Frontal cortex (tissue), 4 donors: ENCODE results near the gene MGAT4D. TPM values are rescaled to one million over a fixed set of nuclear protein-coding genes. Genes with fewer than 3 reads are reported as not detected.
A peak's percentile ranks its signal among the peaks of the same experiment; 100 is the strongest.
"Not testable (repeated sequence)": the region's sequence is repeated elsewhere in the genome, so short reads cannot be mapped to it uniquely, and the experiment has no call there.

Source experiments
- DNase-seq, 2 donors: peaks; one replicate each; pipeline ENCODE4 v3.0.0; 2012; ENCODE audit warnings: low spot score in 2 of 2
- FAIRE-seq: peaks from 2 replicates; lab custom pipeline; 2012; peaks lifted over from hg19 to GRCh38; lab: Jason Lieb, UNC
- total RNA-seq: library from RNA; depleted of rRNA; stranded (reverse); fragments of >200 nt; gene quantifications from one replicate; pipeline ENCODE4 v1.2.3, GENCODE V29; 2014
- donor health status: control.
- donor health status: control.
- donor health status: control.

Gene MGAT4D
- not detected for total RNA-seq

DNA sequence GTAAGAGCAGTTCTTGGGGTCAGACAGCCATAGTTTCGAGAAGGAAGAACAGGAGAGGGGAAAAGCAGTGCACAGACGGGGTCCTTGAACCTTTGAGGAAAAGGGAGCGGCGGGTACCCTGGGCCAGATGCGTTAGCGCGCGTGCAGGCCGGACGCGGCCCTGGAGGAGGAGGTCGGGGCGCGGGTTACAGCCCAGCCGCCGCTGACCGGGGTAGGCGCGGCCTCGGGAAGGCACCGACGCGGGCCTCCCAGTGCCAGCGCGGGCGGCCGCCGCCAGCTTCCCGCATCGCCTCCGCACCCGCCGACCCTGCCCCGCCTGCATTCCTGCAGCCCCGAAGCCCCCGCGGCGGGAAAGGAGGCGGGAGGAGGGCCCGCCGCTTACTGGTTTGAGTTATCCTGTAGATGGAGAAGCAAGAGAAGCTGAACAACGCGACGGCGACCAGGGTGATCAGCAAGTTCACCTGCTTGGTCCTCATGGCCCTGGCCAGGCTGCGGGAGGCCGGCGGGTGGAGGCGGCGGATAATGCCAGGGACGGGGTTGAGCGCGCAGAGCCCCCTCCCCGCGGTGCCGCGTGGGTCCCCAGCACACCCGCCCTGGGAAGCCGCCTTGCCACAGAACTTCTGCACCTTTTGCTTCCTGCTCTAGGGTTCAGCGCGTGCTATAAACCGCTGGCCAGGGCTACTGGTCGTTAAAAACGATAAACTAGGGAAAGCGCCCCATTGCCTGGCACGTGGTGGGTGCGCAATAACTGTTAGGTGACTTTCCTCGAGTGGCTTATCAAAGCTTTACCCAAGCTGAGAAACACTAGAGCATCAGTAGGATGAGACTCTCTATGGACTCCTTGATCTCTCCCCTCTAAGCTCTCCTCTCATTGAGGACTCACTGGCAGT lies at the start of gene MGAT4D:
Gene MGAT4D, minus strand, starts transcription at position 547 of the 890 bp plus-strand sequence. Its CDS starts 71 bp downstream, at position 476.
- peak in 1 of 2 donors; percentile 14 for DNase-seq
- no peak for FAIRE-seq

DNA sequence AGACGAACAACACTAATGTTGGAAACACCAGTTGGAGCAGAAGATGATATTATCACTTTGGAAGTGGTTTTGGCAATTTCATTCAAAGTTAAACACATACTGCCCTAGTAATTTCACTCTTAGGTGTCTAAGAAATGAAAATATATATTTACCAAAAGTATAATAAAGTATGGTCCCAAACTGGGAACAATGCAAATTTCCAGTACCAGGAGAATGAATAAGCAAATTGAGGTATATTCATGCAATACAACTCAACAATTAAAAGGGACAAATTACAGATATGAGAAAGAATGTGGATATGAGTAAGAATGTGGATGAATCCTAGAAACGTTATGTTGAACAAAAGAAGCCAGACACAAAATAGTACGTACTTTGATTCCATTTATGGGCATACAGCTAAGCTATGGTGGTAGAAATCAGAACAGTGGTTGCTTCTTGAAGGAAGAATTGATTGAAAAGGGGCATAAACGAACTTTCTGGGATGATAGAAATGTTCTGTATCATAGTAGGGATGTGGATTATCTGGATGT lies 35.9 kb upstream of the MGAT4D start:
- FAIRE-seq: no peak
- DNase-seq: no peak

DNA sequence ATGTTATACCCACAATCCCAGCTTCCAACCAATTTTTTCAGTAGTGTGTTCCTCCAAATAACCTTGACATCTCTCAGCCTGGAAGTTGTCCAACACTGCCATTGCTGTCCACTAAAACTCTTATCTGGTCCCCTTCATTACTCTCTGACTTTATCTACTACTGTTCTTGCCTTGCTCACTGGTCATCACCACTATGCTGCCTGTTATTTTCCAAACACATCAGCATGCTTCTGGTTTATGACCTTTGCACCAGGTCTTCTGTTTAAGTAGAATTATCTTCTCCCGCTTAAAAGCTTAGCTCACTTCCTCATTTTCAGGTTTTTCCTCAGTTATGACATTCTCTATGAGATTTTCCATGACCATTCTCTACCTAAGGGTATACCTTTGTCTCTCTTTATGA lies 31.3 kb upstream of the MGAT4D start:
- FAIRE-seq (no peak), DNase-seq (no peak)

DNA sequence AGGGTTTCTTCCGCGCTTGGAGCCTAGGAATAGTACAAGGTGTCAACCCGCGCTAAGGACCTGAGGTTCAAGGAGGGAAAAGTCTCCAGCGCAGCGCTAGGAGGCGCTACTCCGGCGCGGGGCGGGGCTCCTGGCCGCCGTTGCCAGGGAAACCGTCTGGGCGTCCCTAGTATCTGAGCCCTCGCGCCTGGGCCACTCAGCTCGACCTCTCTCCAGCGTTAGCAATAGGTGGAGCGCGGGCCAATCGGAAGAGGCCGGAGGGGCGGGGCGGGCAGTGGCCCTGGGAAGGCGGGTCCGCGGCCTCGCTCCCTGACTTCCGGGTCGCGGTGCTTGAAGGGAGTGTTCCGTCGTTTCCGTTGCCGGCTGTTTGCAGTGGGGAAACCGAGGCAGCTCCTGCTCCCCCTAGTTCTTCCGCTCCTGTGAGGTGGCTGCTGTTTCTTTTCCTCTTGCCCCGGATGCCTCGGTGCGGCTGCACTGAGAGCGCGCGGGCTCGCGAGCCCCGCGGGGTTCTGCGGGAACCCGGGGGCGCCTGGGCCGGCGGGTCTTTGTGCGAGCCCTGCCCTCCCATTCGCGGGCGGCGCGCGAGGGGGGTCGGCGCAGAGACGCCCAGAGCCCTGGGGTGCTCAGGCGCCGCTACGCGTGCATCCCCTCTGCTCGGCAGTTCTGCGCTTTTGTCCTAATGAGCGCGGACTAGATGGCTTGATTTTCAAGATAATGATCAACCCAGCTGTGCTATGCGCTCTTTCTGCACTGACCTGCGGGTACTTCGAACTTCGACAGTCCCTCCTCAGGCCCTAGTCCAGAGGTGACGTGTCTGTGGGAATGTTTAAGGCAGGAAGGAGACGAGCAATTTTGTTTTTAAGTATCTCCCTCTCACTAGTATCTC lies 26.0 kb upstream of the MGAT4D start, which contains the start of gene ELMOD2:
Gene ELMOD2, plus strand, starts transcription at position 312 of the 886 bp plus-strand sequence. CDS start 1,261 bp downstream, outside the sequence.
- DNase-seq (peak; percentile 93 to 98), FAIRE-seq (peak; percentile 90)

DNA sequence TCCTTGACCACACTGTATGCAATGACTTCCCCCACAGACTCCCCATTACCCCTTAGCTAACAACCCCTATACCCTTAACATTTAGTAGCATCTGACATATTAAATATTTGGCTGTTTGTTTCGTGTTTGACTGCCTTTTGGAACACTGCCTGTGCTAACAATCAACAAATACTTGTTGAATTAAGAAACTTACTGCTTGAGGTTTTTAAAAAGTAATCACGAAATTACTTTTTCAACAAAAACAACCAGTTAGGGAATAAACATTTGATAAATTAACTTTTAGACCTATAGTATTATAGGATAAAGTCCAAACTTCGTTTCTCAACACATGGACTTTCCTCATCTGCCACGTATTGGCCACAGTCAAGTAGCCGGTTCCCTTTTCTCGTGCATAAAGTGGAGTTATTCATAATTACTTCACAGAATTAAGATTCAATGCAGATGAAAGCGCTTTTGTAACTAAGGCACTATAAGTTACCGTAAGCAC lies 25.3 kb upstream of the MGAT4D start:
- DNase-seq: no peak
- FAIRE-seq: no peak

DNA sequence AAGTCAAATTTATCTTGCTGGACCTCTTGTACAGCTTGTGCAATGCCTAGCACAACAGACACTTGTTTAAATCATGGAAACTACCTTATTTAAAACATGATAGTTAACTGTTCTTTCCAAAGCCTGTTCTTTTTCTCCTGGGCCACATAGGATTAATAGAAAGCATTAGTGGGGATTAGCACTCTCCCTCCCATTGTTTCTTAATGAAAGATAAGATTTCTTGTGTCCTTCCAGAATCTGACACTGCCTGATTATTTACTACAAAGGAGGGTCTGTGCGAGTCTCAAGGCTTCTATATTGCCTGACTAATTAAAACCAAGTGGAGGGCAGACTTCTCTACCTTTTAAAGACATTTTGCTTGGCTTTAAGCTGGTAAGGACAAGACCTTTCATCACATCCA lies 17.3 kb upstream of the MGAT4D start:
- FAIRE-seq (no peak), DNase-seq (no peak)

DNA sequence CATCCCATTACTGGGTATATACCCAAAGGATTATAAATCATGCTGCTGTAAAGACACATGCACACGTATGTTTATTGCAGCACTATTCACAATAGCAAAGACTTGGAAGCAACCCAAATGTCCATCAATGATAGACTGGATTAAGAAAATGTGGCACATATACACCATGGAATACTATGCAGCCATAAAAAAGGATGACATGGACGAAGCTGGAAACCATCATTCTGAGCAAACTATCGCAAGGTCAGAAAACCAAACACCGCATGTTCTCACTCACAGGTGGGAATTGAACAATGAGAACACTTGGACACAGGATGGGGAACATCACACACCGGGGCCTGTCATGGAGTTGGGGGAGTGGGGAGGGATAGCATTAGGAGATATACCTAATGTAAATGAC lies 15.7 kb upstream of the MGAT4D start:
- not testable (repeated sequence) for DNase-seq, FAIRE-seq

DNA sequence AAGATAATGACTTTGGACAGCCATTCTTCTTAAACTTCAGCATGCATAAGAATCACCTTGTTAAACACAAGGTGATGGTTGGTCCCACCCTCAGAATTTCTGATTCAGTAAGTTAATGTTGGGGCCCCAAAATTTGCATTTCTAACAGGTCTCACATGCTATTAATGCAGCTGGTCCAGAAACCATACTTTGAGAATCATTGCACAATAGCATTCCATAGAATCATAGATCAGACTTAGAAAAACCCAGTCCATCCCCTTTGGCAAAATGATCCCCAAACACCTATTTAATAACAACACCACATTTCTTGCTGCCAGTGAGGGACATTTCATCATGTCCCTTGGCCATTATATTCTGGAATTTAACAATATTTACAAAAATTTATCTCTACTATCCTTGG lies 6.2 kb upstream of the MGAT4D start:
- FAIRE-seq (no peak), DNase-seq (no peak)

DNA sequence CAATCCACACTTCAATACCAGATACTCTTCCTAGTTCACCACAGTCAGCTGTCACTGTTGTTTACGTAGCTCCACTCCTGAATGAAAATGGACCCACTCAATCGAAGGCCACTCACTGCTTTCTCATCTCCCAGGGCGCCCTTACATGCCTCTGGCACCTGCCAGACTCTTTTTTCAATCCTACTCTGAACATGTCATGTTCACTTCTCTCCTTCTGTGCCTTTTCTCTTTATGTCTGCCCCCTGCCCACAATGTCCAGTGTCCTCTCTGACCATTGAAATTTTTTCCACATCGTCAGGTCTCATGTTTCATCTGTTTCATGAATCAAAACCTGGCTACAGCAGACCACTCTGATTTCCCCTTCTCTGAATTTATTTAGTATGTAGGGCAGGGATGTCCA lies 1.3 kb upstream of the MGAT4D start:
- DNase-seq (no peak), FAIRE-seq (no peak)

DNA sequence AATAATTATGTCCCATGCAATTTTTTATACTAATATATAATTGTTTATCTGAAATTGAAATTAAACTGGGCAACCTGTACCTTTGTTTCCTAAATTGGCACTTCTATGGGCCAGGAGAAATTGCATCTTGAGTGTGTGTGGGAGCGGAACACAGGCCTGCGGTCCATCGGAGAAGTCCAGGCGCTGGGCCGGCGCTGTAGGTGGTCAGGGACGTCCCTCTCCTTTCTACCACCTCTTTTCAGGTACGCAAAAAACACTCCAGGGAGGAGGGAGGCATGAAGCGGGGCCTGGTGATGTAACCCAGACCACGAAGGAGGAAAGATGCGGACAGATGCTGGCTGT lies 717 bp downstream of the MGAT4D start:
- FAIRE-seq (no peak), DNase-seq (no peak)

DNA sequence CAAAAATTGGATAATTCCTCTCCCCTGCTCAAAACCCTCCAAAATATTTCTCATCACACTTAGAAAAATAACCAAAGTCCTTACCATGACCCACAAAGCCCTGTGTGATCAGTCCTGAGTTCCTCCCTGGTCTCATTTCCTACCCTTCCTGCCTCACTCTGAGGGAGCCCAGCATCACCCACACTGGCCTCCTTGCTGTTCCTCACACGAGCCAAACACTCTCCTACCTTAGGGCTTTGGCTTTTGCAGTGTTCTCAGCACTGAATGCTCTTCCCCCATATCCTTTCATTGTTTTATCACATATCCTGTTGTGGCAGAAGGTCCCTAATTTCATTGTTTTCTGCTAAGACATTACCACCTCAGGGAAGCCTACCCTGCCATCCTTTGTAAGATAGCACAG lies 12.2 kb downstream of the MGAT4D start:
- FAIRE-seq (no peak), DNase-seq (no peak)

DNA sequence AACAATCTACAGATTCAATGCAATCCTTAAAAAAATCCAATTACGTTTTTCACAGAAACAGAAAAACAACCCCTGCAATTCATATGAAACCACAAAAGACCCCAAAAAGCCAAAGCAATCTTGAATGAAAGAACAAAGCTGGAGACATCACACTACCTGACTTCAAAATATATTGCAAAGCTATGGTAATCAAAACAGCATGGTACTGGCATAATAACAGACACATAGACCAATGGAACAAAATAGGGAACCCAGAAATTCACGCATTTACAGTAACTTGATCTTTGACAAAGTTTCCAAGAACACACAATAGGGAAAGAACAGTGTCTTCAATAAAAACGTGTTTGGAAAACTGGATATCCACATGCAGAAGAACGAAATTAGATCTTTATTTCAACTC lies 14.6 kb downstream of the MGAT4D start:
- FAIRE-seq (no peak), DNase-seq (no peak)

DNA sequence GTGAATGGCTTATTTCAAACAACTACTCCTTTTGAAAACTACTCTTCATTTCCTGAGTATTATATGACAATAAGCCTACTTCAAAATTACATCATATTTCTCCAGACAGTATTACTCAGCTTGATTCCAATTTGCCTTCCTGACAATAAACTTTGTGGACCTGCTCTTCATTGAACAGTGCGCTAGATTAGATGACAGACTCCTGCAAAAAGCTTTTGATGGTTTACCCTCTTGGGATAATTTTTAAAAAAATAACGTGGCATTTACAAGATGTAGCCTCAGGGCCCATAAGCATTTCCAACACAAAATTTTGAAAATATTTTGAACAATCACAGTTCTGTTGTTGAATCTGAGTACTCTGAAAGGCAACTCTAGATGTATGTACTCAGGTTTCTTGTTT lies 25.9 kb downstream of the MGAT4D start:
- no peak for DNase-seq
- FAIRE-seq: no peak

DNA sequence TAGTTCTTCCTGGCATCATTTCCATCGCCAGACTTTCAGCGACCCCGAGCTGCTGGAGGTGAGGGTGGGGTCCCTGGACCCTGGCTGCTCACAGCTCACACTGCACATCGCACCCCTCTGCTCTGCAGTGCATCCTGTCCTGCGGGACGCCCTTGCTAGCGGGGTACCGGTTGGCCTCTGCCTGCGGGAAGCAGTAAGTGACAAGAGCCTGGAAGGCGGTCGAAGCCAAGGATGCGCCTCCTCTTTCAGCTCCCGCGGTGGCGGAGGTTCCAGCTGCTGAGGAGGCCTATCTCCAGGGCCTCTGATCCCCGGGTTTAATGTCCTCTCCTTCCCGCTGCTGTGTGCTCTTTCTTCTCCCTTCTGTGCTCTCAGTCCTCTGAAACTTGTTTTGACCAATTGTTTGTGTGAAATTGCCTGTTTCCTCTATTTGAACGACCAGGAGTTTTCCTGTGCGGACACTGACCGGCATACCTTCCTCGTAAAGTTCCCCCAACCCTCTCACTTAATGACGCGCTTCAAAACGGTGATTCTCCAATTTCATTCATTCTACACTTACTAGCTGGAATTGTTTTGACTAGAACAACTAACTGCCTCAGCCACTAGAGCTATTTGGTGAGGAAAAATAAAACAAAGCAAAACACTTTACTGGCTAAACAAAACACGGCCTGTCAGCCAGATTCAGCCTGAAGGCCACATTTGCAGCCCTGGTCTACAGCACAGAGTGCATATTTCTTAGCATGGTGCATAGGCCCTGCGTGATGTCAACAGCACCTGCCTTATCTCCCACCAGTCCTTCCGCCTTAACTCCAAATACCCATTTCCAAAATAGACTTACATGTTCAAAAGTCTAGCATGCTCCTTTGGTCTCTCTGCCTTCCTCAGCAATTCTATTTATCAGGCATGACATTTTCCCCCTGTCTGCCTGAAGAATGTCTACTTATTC lies 28.0 kb downstream of the MGAT4D start:
- FAIRE-seq (no peak), DNase-seq (no peak)

DNA sequence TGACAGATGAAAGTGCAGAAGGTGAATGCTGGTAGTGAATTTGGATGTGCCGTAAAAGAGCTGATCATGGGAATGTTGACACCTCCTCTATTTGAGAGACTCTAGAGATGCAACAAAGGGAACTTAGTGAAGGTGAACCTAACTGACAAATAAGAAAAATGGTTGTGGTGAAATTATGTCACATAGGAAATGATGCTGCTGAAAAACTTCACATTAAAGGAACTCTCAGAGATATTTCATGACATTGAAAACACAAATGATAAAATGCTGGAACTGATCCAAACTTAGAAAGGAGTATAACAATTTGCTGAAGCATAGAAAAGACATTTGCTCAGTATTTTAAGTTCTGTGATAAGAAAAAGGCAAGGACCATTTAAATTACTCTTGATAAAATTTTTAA lies 31.9 kb downstream of the MGAT4D start:
- FAIRE-seq (no peak), DNase-seq (no peak)

DNA sequence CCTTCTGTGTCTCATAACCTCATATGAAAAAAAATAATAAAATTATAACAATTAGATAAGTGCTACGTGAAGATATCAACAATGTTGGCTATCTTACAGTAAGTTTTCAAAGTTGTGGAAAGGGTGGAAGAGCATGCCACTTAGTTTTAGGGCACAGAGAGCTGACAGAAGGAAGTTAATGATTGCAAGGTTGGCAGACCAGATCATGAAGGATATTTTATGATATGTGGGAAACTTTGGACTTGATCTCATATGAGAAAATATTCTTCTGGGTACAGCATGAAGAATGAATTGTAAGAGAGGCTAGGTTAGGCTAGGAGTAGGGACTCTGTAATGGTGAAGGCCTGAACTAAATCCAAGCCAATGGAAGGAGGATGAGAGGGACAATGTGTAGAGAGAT lies 34.5 kb downstream of the MGAT4D start:
- no peak for FAIRE-seq

DNA sequence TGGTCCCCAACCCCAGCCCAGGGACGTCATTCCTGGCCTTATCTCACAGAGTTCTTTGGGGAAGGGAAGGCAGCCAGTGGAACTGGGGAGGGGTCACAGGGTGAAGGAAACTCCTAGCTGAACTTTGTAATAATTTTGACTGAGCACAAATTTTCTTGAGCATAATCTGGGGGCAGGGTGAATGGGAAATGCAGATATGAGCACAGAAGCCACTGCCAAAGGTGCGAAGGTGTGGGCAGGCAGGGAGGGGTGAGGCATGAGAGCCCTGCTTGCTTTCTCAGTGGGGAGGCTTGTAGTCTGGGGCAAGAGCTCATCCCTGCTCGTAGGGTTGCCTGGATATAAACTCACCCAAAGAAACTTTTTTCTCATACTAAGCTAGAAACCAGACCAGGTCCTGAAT lies 34.9 kb downstream of the MGAT4D start:
- DNase-seq: no peak
- FAIRE-seq: no peak

More for the DNA sequence above, 34.5 kb downstream of the MGAT4D start:
- DNase-seq: no peak

DNA sequence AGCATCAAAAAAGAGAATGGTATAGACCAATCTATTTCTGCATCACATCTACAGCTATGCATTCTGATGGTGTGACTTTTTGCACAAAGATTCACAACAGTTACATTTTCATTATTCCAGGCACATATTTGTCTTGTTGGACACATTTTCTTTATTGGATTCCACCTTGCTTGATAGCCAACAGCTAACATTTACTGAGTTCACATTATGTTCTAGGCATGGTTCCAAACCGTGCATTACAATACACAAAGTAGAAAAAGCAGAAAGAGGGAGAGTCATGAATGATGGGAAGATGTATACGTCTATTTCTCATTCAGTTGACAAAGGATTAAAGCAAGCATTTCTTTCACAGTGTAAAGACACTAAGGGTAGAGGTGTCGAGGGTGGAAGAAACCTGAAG lies 47.7 kb downstream of the MGAT4D start:
- no peak for DNase-seq
- FAIRE-seq: no peak

DNA sequence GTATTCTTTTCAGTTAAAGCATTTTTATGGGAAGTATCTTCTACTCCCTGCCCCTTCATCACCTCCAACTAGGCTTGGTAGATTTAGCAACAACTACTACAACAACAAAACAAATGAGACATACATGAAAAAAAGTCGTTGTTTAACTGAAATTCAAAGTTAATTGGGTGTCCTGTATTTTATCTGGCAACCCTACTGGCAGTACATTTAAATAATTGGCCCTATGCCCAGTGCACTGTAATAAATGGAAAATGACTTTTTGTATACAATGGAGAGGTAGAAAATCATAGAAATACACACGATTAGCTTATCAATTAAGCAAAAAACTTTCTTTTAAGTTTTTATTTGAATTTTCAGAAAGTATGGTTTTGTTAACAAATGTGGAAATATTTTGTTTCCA lies 49.3 kb downstream of the MGAT4D start:
- DNase-seq (no peak), FAIRE-seq (no peak)
